Cardiac muscle cell (in vitro differentiated cells and primary cell): ENCODE measurements around the gene GSTCD. TPM values are rescaled to one million over a fixed set of nuclear protein-coding genes. Genes with fewer than 3 reads are reported as not detected.

Experiments
- DNase-seq, 2 donors: peaks; one replicate each; pipeline versions ENCODE4 v3.0.0 to v3.0.0-alpha.2; 2010 to 2017; ENCODE audit warnings: low read depth in 1 of 2, low spot score in 1 of 2
- H3K27ac ChIP-seq: fragments of 200-600 bp; sonication (generic); 2 replicates; pipeline ENCODE4 v1.5.1; 2016
- H3K27me3 ChIP-seq: fragments of 200-600 bp; sonication (generic); 2 replicates; pipeline ENCODE4 v1.6.0; 2016; ENCODE audit warnings: control low read depth
- H3K36me3 ChIP-seq: fragments of 200-600 bp; sonication (generic); 2 replicates; pipeline ENCODE4 v1.5.1; 2016; ENCODE audit warnings: control low read depth
- H3K4me1 ChIP-seq: fragments of 200-600 bp; sonication (generic); 2 replicates; pipeline ENCODE4 v1.8.1; 2017; ENCODE audit warnings: low read depth, mild to moderate bottlenecking, mixed run types
- H3K4me3 ChIP-seq: fragments of 200-600 bp; sonication (generic); 2 replicates; pipeline ENCODE4 v1.5.1; 2016; ENCODE audit warnings: mild to moderate bottlenecking
- H3K9me3 ChIP-seq: fragments of 200-600 bp; sonication (generic); 2 replicates; pipeline ENCODE4 v1.5.1; 2017; ENCODE audit warnings: low read depth, mild to moderate bottlenecking, control low read depth
- polyA plus RNA-seq: library from polyadenylated mRNA; unstranded; fragments of >200 nt; fragmentation: Nextera tagmentation; extraction: Ambion mirVana; gene quantifications from 2 replicates; pipeline ENCODE4 v1.2.1, GENCODE V29; 2016
- total RNA-seq: library from RNA; depleted of rRNA; stranded (reverse); fragments of >200 nt; gene quantifications from 2 replicates; pipeline ENCODE4 v1.2.3, GENCODE V29; 2016
- TF ChIP-seq, protein P1 (sequence below): IDR thresholded peaks from 2 replicates; pipeline ENCODE4 v1.5.1; 2012; ENCODE audit warnings: low read depth, mild to moderate bottlenecking, low read length

GSTCD gene
- total and polyA plus RNA-seq, 2 experiments from 2014 or later: 6.9 to 22.3 TPM

DNA sequence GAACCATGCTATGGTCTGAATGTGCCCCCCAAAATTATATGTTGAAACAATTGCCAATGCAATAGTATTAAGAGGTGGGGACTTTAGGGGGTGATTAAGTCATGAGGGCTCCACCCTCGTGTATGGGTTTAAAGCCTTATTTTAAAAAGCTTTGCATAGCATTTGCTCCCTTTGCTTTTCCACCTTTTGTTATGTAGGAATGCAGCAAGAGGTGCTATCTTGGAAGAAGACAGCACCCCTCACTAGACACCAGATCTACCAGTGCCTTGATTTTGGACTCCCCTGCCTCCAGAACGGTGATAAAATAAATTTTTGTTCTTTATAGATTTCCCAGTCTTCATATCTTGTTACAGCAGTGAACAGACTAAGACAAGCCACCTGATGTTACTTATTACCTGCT lies 163.4 kb downstream of the GSTCD start:
- DNase-seq: no peak
- Histone ChIP-seq H3K9me3 (no peaks in the 10 kb centered on the region), H3K36me3 (no peaks in the 10 kb centered on the region), H3K4me1 (no peaks in the 10 kb centered on the region), H3K27me3 (no peaks in the 10 kb centered on the region), H3K27ac (no peak overlapping the region), H3K4me3 (no peak overlapping the region)
- TF ChIP-seq, protein P1, sequence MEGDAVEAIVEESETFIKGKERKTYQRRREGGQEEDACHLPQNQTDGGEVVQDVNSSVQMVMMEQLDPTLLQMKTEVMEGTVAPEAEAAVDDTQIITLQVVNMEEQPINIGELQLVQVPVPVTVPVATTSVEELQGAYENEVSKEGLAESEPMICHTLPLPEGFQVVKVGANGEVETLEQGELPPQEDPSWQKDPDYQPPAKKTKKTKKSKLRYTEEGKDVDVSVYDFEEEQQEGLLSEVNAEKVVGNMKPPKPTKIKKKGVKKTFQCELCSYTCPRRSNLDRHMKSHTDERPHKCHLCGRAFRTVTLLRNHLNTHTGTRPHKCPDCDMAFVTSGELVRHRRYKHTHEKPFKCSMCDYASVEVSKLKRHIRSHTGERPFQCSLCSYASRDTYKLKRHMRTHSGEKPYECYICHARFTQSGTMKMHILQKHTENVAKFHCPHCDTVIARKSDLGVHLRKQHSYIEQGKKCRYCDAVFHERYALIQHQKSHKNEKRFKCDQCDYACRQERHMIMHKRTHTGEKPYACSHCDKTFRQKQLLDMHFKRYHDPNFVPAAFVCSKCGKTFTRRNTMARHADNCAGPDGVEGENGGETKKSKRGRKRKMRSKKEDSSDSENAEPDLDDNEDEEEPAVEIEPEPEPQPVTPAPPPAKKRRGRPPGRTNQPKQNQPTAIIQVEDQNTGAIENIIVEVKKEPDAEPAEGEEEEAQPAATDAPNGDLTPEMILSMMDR: no peak

DNA sequence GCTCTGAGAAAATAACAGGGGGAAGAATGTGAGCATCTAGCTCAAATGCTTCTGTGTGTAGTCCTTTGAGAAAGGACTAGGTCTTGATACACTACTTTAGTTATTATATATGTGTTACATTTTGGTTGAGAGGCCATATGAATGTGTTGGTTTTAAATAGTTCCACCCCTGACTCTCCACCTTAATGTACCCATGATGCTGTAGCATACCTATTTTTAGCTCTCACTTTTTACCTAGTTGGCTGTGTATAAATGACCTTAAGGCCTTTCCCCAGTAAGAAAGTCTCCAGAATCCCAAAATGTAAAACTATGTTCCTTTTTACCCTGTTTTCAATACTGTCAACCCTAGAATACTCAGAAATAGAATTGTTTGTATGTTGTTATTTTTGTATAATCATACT lies 166.6 kb downstream of the GSTCD start:
- no peaks in the 10 kb centered on the region for H3K4me1 ChIP-seq
- TF ChIP-seq, protein P1: no peak
- no peak for DNase-seq
- H3K9me3 ChIP-seq: no peaks in the 10 kb centered on the region
- no peak overlapping the region for H3K4me3 ChIP-seq
- no peaks in the 10 kb centered on the region for H3K36me3 ChIP-seq
- no peaks in the 10 kb centered on the region for H3K27me3 ChIP-seq
- H3K27ac ChIP-seq: no peak overlapping the region

DNA sequence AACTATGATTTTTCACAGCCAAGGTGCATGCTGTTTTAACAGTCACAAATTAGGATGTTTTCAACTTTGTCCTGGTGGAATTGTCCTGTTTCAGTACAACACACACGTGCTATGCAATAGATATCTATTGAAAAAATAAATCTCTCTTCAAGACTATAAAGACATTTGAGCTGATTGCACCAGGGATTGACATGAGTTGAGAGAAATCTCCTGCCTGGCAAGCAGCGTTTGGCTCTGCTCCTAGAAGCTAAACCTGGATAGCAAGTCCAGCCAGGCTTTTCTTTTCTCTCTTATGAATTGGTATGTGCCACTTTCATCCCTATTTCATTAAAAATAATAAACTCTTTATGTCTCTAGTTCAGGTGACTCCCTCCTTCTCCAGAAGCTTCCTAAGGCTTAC lies 170.1 kb downstream of the GSTCD start:
- Histone ChIP-seq H3K27me3 (no peaks in the 10 kb centered on the region), H3K9me3 (no peaks in the 10 kb centered on the region), H3K36me3 (no peaks in the 10 kb centered on the region), H3K4me1 (no peaks in the 10 kb centered on the region), H3K27ac (no peak overlapping the region), H3K4me3 (no peak overlapping the region)
- no peak for DNase-seq
- TF ChIP-seq, protein P1: no peak

DNA sequence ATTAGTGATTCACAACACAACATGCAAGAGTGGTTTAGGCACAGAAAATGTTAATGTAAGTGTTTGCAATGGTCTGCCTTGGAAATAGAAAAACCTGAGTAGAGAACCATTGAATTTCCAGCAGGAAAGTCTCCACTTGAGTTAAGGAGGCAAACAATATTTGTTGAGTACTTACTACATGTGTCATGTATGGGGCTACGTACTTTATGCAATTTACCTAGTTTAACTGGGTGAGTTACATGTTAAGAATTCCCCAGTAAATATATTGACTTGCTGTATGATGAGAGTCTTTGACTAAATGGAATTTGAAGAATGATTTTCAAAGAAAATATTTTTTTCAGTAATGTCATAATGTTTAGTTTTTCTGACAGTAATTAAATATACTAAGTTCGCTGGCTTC lies 178.9 kb downstream of the GSTCD start:
- H3K9me3 ChIP-seq: no peaks in the 10 kb centered on the region
- TF ChIP-seq, protein P1: no peak

DNA sequence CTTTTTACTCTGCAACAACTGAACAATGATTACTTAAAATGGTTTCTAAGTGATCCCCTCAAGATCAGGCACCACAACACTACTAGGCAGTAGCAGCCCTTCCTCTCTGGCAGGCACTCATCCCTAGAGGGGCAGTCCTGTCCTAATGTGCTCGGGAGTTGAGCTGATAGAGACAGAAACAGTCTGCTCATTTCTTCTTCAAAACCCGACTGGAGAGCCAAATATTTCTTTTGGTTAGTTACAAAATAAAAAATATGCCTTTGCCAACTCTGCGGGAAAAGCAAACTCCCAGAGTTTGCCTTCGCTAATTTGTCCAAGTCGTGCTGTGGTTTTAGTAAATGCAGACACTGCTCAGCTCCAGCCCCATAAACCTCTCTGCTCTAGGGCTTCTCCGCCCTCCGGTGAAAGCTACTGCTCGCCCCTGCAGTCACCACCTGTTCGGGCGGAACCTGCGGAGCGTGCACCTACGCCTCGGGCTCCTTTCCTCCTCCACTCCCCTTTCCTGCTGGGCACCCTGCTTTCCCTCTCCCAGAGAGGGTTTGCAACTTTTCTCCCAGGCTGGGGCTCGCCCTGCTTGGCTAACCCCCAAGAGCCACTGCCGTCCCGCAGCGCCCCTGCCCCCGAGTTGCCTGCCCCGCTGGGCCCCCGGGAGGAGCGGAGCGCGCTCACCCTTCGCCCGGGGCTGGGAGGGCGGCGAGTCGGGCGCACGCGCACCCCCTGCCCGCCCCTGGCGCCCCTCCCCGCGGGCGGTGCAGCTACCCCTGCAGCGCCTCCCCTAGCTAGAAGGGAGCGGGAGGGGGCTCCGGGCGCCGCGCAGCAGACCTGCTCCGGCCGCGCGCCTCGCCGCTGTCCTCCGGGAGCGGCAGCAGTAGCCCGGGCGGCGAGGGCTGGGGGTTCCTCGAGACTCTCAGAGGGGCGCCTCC lies 186.3 kb downstream of the GSTCD start, which contains the start of gene NPNT:
NPNT (plus strand) TSS at position 812 of the 923 bp plus-strand sequence. CDS start 182 bp downstream, outside the sequence.
- DNase-seq: peak; percentile 33 to 79
- Histone ChIP-seq H3K36me3 (no peaks in the 10 kb centered on the region), H3K27me3 (peaks cover 99% of the 10 kb centered on the region), H3K9me3 (no peaks in the 10 kb centered on the region), H3K27ac (no peak within 1 kb of the TSS), H3K4me3 (peak within 1 kb of the TSS; percentile 57), H3K4me1 (peaks cover 4% of the 10 kb centered on the region)
- TF ChIP-seq, protein P1: no peak

More for the DNA sequence above, 178.9 kb downstream of the GSTCD start:
- no peak overlapping the region for H3K27ac ChIP-seq
- no peak for DNase-seq
- H3K4me3 ChIP-seq: no peak overlapping the region
- no peaks in the 10 kb centered on the region for H3K4me1 ChIP-seq
- peaks cover 30% of the 10 kb centered on the region for H3K27me3 ChIP-seq
- no peaks in the 10 kb centered on the region for H3K36me3 ChIP-seq
